ENCODE data around the gene GPA33.

GRCh38 chr1:167051907-167052306 lies 38.3 kb downstream of the GPA33 start:
- no peak for TF ChIP-seq CTCF (IDR thresholded peaks at IDR 0.05 in 8 of 11, conservative IDR thresholded peaks at IDR 0.05 in 3 of 11)
- no peak for TF ChIP-seq POLR2AphosphoS5 (IDR thresholded peaks at IDR 0.05)
- TF ChIP-seq POLR2A (IDR thresholded peaks at IDR 0.05), result no peak
